HEK293 (cell line): ENCODE data around the gene SBK2.

Experiments
- KLF9 ChIP-seq: fragments of 450-650 bp; formaldehyde crosslinking; IDR thresholded peaks from 2 replicates; pipeline ENCODE4 v1.5.1; 2016; ENCODE audit warnings: missing biosample characterization, missing genetic modification characterization, low read depth
- ZBTB1 ChIP-seq: fragments of 450-650 bp; formaldehyde crosslinking; IDR thresholded peaks from 2 replicates; pipeline ENCODE4 v1.5.1; 2016; ENCODE audit warnings: missing biosample characterization, missing genetic modification characterization
- ZEB2 ChIP-seq: fragments of 450-650 bp; formaldehyde crosslinking; IDR thresholded peaks from 2 replicates; pipeline ENCODE4 v1.5.1; 2016; ENCODE audit warnings: missing biosample characterization, missing genetic modification characterization
- ZFP69B ChIP-seq: fragments of 450-650 bp; formaldehyde crosslinking; IDR thresholded peaks from 2 replicates; pipeline ENCODE4 v1.5.1; 2016; ENCODE audit warnings: missing biosample characterization, missing genetic modification characterization
- ZNF239 ChIP-seq: fragments of 450-650 bp; formaldehyde crosslinking; IDR thresholded peaks from 2 replicates; pipeline ENCODE4 v1.5.1; 2016; ENCODE audit warnings: missing biosample characterization, missing genetic modification characterization
- ZNF555 ChIP-seq: fragments of 450-650 bp; formaldehyde crosslinking; conservative IDR thresholded peaks from 2 replicates; pipeline ENCODE4 v1.5.1; 2017; ENCODE audit warnings: missing biosample characterization, mild to moderate bottlenecking, missing genetic modification characterization, inconsistent platforms
- ZNF830 ChIP-seq: fragments of 450-650 bp; IDR thresholded peaks from 2 replicates; pipeline ENCODE4 v1.5.0; 2018; ENCODE audit warnings: missing biosample characterization, missing genetic modification characterization, low read depth, mild to moderate bottlenecking, moderate library complexity
- TF ChIP-seq, protein P1 (sequence below): fragments of 450-650 bp; formaldehyde crosslinking; IDR thresholded peaks from 2 replicates; pipeline ENCODE4 v1.5.1; 2016; ENCODE audit warnings: missing biosample characterization, missing genetic modification characterization, low read depth
- TF ChIP-seq, protein P2 (sequence below): fragments of 450-650 bp; formaldehyde crosslinking; IDR thresholded peaks from 2 replicates; pipeline ENCODE4 v1.5.1; 2016; ENCODE audit warnings: missing biosample characterization, missing genetic modification characterization
- TF ChIP-seq, protein P3 (sequence below): fragments of 450-650 bp; formaldehyde crosslinking; IDR thresholded peaks from 2 replicates; pipeline ENCODE4 v1.5.1; 2016; ENCODE audit warnings: missing biosample characterization, missing genetic modification characterization, borderline replicate concordance
- TF ChIP-seq, protein P4 (sequence below): fragments of 450-650 bp; IDR thresholded peaks from 2 replicates; pipeline ENCODE4 v1.5.1; 2018; ENCODE audit warnings: missing biosample characterization, mild to moderate bottlenecking, missing genetic modification characterization
- TF ChIP-seq, protein P5 (sequence below): fragments of 450-650 bp; formaldehyde crosslinking; conservative IDR thresholded peaks from 2 replicates; pipeline ENCODE4 v1.5.1; 2016; ENCODE audit warnings: low read depth, missing biosample characterization, missing genetic modification characterization
- TF ChIP-seq, protein P6 (sequence below): fragments of 450-650 bp; formaldehyde crosslinking; IDR thresholded peaks from 2 replicates; pipeline ENCODE4 v1.5.1; 2016; ENCODE audit warnings: missing biosample characterization, missing genetic modification characterization
- TF ChIP-seq, protein P7 (sequence below): fragments of 450-650 bp; formaldehyde crosslinking; IDR thresholded peaks from 2 replicates; pipeline ENCODE4 v1.5.1; 2016; ENCODE audit warnings: missing biosample characterization, missing genetic modification characterization
- TF ChIP-seq, protein P8 (sequence below): fragments of 450-650 bp; formaldehyde crosslinking; IDR thresholded peaks from 2 replicates; pipeline ENCODE4 v1.5.1; 2017; ENCODE audit warnings: missing biosample characterization, missing genetic modification characterization
- TF ChIP-seq, protein P9 (sequence below): fragments of 450-650 bp; formaldehyde crosslinking; IDR thresholded peaks from 2 replicates; pipeline ENCODE4 v1.5.1; 2016; ENCODE audit warnings: missing biosample characterization, missing genetic modification characterization

The SBK2 gene

DNA sequence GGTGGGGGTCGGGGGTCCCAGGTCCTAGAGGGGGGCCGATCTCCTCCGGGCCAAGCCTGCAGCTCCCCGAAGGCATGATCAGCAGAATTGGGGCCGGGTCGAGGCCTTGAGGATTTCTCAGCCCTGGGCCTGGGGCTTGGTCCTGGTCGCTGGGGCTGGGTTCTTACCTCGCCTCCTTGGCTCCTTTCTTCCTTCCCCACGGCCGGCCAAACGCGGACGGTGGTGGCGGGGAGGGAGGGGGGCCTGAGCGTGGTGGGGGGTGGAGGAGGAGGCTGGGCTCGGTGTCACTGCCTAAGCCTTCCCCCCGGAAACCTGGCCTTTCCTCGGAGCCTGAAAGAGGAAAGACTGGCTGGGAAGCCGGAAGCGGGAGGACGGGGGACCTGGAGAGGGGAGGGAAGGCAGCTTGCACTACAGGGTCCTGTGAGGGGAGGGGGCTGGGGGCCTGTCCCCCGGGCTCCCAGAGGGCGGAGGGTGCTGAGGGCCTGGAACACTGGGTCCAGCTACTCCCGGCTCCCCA is 43.8 kb upstream of the SBK2 start, which contains the start of gene ZNF579 (continued):
- TF ChIP-seq ZEB2 (tag by site-specific recombination) (no peak), ZNF555 (tag by site-specific recombination) (no peak), ZNF239 (tag by site-specific recombination) (no peak), ZNF830 (tag by site-specific recombination) (no peak), KLF9 (no peak), ZBTB1 (tag by site-specific recombination) (no peak), ZFP69B (peak; percentile 35; the same call in 1 of the 2 replicates)
- TF ChIP-seq, protein P1, sequence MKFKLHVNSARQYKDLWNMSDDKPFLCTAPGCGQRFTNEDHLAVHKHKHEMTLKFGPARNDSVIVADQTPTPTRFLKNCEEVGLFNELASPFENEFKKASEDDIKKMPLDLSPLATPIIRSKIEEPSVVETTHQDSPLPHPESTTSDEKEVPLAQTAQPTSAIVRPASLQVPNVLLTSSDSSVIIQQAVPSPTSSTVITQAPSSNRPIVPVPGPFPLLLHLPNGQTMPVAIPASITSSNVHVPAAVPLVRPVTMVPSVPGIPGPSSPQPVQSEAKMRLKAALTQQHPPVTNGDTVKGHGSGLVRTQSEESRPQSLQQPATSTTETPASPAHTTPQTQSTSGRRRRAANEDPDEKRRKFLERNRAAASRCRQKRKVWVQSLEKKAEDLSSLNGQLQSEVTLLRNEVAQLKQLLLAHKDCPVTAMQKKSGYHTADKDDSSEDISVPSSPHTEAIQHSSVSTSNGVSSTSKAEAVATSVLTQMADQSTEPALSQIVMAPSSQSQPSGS (tag by site-specific recombination), result no peak
- TF ChIP-seq, protein P2, sequence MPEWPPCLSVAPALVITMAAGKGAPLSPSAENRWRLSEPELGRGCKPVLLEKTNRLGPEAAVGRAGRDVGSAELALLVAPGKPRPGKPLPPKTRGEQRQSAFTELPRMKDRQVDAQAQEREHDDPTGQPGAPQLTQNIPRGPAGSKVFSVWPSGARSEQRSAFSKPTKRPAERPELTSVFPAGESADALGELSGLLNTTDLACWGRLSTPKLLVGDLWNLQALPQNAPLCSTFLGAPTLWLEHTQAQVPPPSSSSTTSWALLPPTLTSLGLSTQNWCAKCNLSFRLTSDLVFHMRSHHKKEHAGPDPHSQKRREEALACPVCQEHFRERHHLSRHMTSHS (tag by site-specific recombination), result no peak
- TF ChIP-seq, protein P3, sequence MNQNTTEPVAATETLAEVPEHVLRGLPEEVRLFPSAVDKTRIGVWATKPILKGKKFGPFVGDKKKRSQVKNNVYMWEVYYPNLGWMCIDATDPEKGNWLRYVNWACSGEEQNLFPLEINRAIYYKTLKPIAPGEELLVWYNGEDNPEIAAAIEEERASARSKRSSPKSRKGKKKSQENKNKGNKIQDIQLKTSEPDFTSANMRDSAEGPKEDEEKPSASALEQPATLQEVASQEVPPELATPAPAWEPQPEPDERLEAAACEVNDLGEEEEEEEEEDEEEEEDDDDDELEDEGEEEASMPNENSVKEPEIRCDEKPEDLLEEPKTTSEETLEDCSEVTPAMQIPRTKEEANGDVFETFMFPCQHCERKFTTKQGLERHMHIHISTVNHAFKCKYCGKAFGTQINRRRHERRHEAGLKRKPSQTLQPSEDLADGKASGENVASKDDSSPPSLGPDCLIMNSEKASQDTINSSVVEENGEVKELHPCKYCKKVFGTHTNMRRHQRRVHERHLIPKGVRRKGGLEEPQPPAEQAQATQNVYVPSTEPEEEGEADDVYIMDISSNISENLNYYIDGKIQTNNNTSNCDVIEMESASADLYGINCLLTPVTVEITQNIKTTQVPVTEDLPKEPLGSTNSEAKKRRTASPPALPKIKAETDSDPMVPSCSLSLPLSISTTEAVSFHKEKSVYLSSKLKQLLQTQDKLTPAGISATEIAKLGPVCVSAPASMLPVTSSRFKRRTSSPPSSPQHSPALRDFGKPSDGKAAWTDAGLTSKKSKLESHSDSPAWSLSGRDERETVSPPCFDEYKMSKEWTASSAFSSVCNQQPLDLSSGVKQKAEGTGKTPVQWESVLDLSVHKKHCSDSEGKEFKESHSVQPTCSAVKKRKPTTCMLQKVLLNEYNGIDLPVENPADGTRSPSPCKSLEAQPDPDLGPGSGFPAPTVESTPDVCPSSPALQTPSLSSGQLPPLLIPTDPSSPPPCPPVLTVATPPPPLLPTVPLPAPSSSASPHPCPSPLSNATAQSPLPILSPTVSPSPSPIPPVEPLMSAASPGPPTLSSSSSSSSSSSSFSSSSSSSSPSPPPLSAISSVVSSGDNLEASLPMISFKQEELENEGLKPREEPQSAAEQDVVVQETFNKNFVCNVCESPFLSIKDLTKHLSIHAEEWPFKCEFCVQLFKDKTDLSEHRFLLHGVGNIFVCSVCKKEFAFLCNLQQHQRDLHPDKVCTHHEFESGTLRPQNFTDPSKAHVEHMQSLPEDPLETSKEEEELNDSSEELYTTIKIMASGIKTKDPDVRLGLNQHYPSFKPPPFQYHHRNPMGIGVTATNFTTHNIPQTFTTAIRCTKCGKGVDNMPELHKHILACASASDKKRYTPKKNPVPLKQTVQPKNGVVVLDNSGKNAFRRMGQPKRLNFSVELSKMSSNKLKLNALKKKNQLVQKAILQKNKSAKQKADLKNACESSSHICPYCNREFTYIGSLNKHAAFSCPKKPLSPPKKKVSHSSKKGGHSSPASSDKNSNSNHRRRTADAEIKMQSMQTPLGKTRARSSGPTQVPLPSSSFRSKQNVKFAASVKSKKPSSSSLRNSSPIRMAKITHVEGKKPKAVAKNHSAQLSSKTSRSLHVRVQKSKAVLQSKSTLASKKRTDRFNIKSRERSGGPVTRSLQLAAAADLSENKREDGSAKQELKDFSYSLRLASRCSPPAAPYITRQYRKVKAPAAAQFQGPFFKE, result no peak
- TF ChIP-seq, protein P4, sequence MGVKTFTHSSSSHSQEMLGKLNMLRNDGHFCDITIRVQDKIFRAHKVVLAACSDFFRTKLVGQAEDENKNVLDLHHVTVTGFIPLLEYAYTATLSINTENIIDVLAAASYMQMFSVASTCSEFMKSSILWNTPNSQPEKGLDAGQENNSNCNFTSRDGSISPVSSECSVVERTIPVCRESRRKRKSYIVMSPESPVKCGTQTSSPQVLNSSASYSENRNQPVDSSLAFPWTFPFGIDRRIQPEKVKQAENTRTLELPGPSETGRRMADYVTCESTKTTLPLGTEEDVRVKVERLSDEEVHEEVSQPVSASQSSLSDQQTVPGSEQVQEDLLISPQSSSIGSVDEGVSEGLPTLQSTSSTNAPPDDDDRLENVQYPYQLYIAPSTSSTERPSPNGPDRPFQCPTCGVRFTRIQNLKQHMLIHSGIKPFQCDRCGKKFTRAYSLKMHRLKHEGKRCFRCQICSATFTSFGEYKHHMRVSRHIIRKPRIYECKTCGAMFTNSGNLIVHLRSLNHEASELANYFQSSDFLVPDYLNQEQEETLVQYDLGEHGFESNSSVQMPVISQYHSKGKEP (tag by site-specific recombination), result peak; percentile 26; the same call in 1 of the 2 replicates
- TF ChIP-seq, protein P5, sequence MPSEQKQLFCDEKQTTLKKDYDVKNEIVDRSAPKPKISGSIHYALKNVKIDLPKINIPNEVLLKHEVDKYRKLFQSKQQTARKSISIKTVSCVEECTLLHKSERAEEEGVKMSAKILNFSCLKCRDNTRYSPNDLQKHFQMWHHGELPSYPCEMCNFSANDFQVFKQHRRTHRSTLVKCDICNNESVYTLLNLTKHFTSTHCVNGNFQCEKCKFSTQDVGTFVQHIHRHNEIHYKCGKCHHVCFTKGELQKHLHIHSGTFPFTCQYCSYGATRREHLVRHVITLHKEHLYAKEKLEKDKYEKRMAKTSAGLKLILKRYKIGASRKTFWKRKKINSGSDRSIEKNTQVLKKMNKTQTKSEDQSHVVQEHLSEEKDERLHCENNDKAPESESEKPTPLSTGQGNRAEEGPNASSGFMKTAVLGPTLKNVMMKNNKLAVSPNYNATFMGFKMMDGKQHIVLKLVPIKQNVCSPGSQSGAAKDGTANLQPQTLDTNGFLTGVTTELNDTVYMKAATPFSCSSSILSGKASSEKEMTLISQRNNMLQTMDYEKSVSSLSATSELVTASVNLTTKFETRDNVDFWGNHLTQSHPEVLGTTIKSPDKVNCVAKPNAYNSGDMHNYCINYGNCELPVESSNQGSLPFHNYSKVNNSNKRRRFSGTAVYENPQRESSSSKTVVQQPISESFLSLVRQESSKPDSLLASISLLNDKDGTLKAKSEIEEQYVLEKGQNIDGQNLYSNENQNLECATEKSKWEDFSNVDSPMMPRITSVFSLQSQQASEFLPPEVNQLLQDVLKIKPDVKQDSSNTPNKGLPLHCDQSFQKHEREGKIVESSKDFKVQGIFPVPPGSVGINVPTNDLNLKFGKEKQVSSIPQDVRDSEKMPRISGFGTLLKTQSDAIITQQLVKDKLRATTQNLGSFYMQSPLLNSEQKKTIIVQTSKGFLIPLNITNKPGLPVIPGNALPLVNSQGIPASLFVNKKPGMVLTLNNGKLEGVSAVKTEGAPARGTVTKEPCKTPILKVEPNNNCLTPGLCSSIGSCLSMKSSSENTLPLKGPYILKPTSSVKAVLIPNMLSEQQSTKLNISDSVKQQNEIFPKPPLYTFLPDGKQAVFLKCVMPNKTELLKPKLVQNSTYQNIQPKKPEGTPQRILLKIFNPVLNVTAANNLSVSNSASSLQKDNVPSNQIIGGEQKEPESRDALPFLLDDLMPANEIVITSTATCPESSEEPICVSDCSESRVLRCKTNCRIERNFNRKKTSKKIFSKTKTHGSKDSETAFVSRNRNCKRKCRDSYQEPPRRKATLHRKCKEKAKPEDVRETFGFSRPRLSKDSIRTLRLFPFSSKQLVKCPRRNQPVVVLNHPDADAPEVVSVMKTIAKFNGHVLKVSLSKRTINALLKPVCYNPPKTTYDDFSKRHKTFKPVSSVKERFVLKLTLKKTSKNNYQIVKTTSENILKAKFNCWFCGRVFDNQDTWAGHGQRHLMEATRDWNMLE (tag by site-specific recombination), result peak; percentile 70
- TF ChIP-seq, protein P6, sequence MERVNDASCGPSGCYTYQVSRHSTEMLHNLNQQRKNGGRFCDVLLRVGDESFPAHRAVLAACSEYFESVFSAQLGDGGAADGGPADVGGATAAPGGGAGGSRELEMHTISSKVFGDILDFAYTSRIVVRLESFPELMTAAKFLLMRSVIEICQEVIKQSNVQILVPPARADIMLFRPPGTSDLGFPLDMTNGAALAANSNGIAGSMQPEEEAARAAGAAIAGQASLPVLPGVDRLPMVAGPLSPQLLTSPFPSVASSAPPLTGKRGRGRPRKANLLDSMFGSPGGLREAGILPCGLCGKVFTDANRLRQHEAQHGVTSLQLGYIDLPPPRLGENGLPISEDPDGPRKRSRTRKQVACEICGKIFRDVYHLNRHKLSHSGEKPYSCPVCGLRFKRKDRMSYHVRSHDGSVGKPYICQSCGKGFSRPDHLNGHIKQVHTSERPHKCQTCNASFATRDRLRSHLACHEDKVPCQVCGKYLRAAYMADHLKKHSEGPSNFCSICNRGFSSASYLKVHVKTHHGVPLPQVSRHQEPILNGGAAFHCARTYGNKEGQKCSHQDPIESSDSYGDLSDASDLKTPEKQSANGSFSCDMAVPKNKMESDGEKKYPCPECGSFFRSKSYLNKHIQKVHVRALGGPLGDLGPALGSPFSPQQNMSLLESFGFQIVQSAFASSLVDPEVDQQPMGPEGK (tag by site-specific recombination), result peak; percentile 92
- TF ChIP-seq, protein P7, sequence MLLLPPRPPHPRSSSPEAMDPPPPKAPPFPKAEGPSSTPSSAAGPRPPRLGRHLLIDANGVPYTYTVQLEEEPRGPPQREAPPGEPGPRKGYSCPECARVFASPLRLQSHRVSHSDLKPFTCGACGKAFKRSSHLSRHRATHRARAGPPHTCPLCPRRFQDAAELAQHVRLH (tag by site-specific recombination), result peak; percentile 67; the same call in 1 of the 2 replicates
- TF ChIP-seq, protein P8, sequence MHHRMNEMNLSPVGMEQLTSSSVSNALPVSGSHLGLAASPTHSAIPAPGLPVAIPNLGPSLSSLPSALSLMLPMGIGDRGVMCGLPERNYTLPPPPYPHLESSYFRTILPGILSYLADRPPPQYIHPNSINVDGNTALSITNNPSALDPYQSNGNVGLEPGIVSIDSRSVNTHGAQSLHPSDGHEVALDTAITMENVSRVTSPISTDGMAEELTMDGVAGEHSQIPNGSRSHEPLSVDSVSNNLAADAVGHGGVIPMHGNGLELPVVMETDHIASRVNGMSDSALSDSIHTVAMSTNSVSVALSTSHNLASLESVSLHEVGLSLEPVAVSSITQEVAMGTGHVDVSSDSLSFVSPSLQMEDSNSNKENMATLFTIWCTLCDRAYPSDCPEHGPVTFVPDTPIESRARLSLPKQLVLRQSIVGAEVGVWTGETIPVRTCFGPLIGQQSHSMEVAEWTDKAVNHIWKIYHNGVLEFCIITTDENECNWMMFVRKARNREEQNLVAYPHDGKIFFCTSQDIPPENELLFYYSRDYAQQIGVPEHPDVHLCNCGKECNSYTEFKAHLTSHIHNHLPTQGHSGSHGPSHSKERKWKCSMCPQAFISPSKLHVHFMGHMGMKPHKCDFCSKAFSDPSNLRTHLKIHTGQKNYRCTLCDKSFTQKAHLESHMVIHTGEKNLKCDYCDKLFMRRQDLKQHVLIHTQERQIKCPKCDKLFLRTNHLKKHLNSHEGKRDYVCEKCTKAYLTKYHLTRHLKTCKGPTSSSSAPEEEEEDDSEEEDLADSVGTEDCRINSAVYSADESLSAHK (tag by site-specific recombination), result no peak
- TF ChIP-seq, protein P9, sequence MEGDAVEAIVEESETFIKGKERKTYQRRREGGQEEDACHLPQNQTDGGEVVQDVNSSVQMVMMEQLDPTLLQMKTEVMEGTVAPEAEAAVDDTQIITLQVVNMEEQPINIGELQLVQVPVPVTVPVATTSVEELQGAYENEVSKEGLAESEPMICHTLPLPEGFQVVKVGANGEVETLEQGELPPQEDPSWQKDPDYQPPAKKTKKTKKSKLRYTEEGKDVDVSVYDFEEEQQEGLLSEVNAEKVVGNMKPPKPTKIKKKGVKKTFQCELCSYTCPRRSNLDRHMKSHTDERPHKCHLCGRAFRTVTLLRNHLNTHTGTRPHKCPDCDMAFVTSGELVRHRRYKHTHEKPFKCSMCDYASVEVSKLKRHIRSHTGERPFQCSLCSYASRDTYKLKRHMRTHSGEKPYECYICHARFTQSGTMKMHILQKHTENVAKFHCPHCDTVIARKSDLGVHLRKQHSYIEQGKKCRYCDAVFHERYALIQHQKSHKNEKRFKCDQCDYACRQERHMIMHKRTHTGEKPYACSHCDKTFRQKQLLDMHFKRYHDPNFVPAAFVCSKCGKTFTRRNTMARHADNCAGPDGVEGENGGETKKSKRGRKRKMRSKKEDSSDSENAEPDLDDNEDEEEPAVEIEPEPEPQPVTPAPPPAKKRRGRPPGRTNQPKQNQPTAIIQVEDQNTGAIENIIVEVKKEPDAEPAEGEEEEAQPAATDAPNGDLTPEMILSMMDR (tag by site-specific recombination), result no peak
